Skeletal muscle tissue (tissue), 4 donors: Measurements from ENCODE around the gene SKP2. TPM values are rescaled to one million over a fixed set of nuclear protein-coding genes. Genes with fewer than 3 reads are reported as not detected.

ENCODE experiments used
- H3K27ac ChIP-seq: one replicate; pipeline ENCODE4 v1.7.0; 2013; ENCODE audit warnings: mild to moderate bottlenecking, low read depth, low read length, inconsistent platforms
- H3K27me3 ChIP-seq, 3 donors: one replicate each; pipeline ENCODE4 v1.7.0; 2013; ENCODE audit warnings: low read length in 3 of 3; ENCODE audit not compliant: control insufficient read depth in 3 of 3, insufficient read depth in 3 of 3
- H3K36me3 ChIP-seq, 3 donors: one replicate each; pipeline ENCODE4 v1.7.0; 2013; ENCODE audit warnings: low read length in 3 of 3; ENCODE audit not compliant: control insufficient read depth in 3 of 3, insufficient read depth in 3 of 3
- H3K4me1 ChIP-seq, 3 donors: one replicate each; pipeline ENCODE4 v1.7.0; 2013; ENCODE audit warnings: low read length in 3 of 3, mild to moderate bottlenecking in 3 of 3; ENCODE audit not compliant: control insufficient read depth in 3 of 3, insufficient read depth in 3 of 3
- H3K4me3 ChIP-seq, 3 donors: one replicate each; pipeline ENCODE4 v1.7.0; 2013; ENCODE audit warnings: low read length in 3 of 3
- H3K9ac ChIP-seq, 3 donors: one replicate each; pipeline ENCODE4 v1.7.0; 2013; ENCODE audit warnings: low read length in 3 of 3, mild to moderate bottlenecking in 3 of 3, moderate library complexity in 2 of 3, low read depth in 1 of 3
- H3K9me3 ChIP-seq, 3 donors: one replicate each; pipeline ENCODE4 v1.7.0; 2013; ENCODE audit warnings: low read length in 3 of 3; ENCODE audit not compliant: control insufficient read depth in 3 of 3
- total RNA-seq: library from RNA; depleted of rRNA; stranded (reverse); fragments of >200 nt; gene quantifications from one replicate; pipeline ENCODE4 v1.2.3, GENCODE V29; 2014
- donor health status: Osteomylitis.

The SKP2 gene
- total RNA-seq, 1 donor from 2014 or later = 34.4 TPM

DNA sequence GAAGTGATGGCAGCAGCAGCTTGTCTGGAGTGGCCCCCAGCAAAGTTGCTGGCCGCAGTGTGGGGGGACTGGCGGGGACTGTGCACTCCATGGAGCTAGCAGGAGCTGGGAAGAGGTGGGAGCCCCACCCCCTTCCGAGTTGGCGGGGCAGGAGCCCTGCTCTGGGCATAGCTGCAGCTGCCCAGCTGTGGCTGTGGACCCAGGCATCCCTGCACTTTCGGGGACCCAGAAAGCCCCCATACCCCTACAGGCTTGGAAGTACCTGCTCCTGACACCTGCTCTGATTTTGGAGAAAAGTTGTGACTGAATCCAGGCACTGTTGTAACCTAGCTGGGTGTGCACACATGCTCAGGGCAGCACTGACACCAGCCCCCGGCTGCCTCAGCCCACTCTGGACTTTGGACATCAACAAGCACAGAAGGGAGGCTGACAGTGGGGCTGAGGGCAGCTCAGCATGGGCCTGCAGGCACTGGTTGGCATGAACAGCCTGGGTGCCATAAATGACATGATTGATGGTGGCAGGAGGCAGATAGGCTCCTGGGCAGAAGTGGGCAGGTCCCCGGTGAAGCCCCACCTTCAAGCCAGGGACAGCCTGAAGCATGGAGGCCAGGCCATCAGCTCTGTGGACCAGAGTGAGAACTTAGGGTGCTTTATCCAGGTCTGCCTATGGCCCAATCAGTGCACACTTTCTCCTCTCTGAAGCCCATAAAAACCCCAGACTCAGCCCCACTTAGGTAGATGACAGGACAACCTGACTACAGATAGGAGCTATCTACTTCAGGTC lies 12.8 kb upstream of the SKP2 start:
- no peak overlapping the region for H3K4me3 ChIP-seq
- no peak overlapping the region for H3K27ac ChIP-seq
- H3K9ac ChIP-seq = no peak overlapping the region
- no peaks in the 10 kb centered on the region for H3K4me1 ChIP-seq
- no peaks in the 10 kb centered on the region for H3K9me3 ChIP-seq
- H3K27me3 ChIP-seq = no peaks in the 10 kb centered on the region
- H3K36me3 ChIP-seq = peaks cover 11 to 20% (median 15%) of the 10 kb centered on the region in 3 donors

DNA sequence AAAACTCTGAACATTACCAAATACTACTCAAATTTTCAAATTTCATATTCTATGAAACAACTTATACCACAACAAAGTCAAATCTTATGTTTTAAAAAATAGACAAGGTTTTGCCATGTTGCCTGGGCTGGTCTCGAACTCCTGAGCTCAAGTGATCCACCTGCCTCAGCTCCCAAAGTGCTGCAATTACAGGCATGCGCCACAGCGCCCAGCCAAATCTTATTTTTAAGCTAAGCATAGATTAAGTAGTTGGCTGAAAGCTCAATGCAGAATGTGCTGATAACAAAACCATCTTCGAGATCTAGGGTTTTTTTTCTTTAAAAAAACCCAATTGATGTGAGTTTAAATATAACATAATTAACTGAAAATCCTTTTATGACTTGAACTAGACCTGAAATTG lies 6.6 kb upstream of the SKP2 start:
- H3K27me3 ChIP-seq = no peaks in the 10 kb centered on the region
- H3K27ac ChIP-seq = no peak overlapping the region
- H3K4me1 ChIP-seq = peaks cover 0 to 2% (median 0%) of the 10 kb centered on the region in 3 donors
- peaks cover 2 to 3% (median 2%) of the 10 kb centered on the region in 3 donors for H3K36me3 ChIP-seq
- H3K9ac ChIP-seq = no peak overlapping the region
- H3K4me3 ChIP-seq = no peak overlapping the region
- no peaks in the 10 kb centered on the region for H3K9me3 ChIP-seq

DNA sequence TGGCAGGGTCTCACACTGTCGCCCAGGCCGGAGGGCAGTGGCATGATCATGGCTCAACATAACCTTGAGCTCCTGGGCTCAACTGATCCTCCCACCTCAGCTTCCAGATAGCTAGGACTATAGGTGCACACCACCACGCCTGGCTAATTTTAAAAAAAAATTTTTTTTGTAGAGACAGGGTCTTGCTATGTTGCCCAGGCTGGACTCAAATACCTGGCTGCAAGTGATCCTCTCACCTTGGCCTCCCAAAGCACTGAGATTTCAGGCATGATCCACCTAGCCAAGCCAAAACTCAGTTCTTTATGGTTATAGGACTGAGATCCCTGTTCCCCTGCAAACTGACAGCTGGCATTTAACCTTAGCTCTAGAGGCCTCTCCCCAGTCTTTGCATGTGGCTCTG lies 5.5 kb upstream of the SKP2 start:
- Histone ChIP-seq H3K4me3 (no peak overlapping the region), H3K4me1 (peaks cover 8 to 9% (median 8%) of the 10 kb centered on the region in 3 donors), H3K9ac (no peak overlapping the region), H3K27ac (no peak overlapping the region), H3K9me3 (no peaks in the 10 kb centered on the region), H3K36me3 (no peaks in the 10 kb centered on the region), H3K27me3 (no peaks in the 10 kb centered on the region)

DNA sequence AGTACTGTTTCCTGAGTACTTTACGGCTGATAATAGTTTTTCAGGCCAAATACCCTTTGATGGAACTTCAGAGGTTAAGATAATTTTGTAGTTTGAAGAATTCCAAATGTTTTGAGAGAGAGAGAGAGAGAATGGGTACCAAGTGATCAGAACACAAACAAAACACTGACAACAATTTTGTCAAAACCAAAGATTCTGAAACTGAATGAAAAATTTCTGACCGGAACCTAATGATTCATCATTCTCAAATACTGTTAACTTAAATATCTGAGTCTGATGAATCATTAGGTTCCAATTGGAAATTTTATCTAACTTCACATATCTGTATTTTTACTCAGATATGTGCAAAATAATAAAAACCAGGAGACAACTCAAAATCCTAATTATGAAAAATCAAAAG lies 4.2 kb upstream of the SKP2 start:
- no peaks in the 10 kb centered on the region for H3K27me3 ChIP-seq
- H3K9ac ChIP-seq = no peak overlapping the region
- peaks cover 12 to 15% (median 14%) of the 10 kb centered on the region in 3 donors for H3K4me1 ChIP-seq
- no peaks in the 10 kb centered on the region for H3K36me3 ChIP-seq
- H3K4me3 ChIP-seq = no peak overlapping the region
- H3K27ac ChIP-seq = no peak overlapping the region
- no peaks in the 10 kb centered on the region for H3K9me3 ChIP-seq

DNA sequence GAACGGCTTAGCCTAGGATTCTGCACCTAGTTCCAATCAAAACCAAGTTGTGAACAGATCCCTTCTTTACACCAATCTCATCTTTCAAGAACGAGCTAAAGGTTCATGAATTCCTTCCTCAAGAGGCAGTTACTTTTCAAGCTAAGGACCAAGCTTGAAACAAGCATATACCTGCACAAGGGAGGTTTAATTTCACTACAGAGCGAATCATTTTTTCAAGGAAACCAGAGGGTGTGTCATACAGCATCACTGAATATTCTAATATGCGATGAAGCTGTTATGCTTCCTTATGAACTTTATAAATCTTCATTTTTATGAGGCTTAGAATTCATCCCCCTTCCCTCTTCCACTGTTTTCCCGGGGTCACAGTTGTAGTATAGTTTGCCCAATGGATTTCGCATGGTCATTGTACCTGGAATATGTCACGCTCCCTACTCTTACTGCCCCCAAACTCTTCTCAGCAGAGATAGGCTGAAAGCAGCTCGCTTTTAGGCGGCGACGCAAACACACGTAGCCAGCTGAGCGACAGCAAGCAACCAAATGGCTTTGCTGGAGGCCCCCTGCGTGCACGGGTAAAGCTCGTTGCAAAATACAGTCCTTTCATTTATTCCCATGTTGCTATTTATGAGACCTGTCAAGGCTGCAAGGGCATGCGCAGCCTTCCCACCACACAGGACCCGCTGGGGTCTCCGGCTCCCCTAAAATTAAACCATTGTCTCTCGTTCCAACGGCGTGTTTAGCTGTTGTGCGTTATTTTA lies 1.1 kb upstream of the SKP2 start:
- Histone ChIP-seq H3K36me3 (peaks cover 0 to 11% (median 10%) of the 10 kb centered on the region in 3 donors), H3K27ac (peak overlapping the region; percentile 74), H3K4me1 (peaks cover 19 to 27% (median 22%) of the 10 kb centered on the region in 3 donors), H3K9me3 (no peaks in the 10 kb centered on the region), H3K4me3 (peak overlapping the region; percentile 88 to 94 (median 93)), H3K9ac (peak overlapping the region; percentile 90 to 95 (median 93)), H3K27me3 (no peaks in the 10 kb centered on the region)

DNA sequence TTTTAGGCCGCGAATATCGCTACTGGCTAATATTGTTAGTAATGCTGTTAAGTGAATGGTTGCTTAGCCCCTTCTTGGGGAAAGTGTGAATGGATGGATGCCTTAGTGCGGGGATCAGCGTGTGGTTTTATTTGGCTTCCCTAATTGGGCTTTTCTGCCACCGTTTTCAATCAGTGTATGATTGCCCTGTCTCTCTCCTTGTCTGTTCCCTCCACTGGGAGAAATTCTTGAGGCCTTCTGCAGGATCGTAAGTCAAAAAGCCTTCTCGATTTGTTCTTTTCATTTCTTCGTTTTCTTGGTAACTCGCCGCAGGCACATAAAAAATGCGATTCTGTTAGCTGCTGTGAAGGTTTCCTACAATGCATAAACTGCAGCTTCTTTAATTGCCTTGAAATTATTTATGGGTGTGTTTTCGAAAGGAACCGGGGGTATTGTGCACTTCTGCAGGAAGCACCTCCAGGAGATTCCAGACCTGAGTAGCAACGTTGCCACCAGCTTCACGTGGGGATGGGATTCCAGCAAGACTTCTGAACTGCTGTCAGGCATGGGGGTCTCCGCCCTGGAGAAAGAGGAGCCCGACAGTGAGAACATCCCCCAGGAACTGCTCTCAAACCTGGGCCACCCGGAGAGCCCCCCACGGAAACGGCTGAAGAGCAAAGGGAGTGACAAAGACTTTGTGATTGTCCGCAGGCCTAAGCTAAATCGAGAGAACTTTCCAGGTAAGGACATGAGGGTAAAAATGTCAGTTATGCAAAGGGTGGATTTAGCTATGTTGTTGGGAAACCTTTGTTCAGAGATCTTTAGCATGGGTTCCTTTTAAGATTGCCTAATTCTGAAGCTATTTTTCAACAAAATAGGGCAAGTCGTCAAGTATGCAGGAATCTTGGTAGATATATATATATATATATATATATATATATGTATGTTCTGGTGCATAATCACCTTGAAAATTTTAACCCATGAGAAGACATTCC lies 700 bp downstream of the SKP2 start:
- peaks cover 0 to 11% (median 10%) of the 10 kb centered on the region in 3 donors for H3K36me3 ChIP-seq
- H3K9me3 ChIP-seq = no peaks in the 10 kb centered on the region
- peak overlapping the region; percentile 88 to 94 (median 93) for H3K4me3 ChIP-seq
- H3K4me1 ChIP-seq = peaks cover 22 to 35% (median 27%) of the 10 kb centered on the region in 3 donors
- peak overlapping the region; percentile 91 to 95 (median 93) for H3K9ac ChIP-seq
- H3K27me3 ChIP-seq = no peaks in the 10 kb centered on the region
- H3K27ac ChIP-seq = no peak overlapping the region

DNA sequence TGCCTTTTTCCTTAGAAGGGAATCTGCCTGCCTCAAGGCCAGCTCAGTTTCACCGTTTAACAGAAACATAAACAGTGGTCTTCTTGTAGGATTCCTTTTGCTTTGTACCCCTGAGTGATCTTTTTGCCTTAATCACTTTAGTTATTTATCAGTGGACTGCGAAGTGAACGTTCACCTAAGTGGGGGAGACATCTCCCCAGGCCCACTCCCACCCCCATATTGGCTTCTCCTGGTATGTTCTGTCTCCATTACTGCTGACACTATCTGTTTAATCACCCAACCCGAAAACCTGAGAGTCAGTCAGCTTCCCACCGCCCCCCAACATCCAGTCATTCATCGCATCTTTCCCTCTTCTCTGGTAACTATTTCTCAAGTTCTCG lies 1.4 kb downstream of the SKP2 start:
- Histone ChIP-seq H3K36me3 (peaks cover 0 to 15% (median 10%) of the 10 kb centered on the region in 3 donors), H3K4me1 (peaks cover 22 to 38% (median 27%) of the 10 kb centered on the region in 3 donors), H3K4me3 (peak overlapping the region; percentile 16 to 94 (median 93)), H3K27ac (no peak overlapping the region), H3K9me3 (no peaks in the 10 kb centered on the region), H3K9ac (no peak overlapping the region), H3K27me3 (no peaks in the 10 kb centered on the region)

DNA sequence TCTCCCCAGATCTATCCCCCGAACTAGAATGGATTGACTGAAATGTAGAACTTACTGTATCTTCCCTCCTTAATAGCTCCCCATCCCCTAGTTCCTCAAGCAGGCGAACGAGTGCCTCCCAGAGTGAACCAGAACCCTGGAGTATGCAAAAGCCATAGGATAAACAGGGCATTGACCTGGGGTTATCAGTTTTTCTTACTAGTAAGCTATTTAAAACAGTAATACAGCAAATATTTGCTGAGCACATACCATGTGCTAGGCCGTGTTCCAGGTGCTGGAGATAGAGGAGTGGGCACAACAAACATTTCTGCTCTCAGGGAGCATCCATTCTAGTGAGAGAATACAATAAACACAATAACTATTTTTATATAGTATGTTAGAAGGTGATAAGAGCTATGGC lies 1.8 kb downstream of the SKP2 start:
- H3K36me3 ChIP-seq = peaks cover 0 to 15% (median 10%) of the 10 kb centered on the region in 3 donors
- no peaks in the 10 kb centered on the region for H3K9me3 ChIP-seq
- H3K4me3 ChIP-seq = peak overlapping the region in 1 of 3 donors; percentile 93
- H3K27ac ChIP-seq = no peak overlapping the region
- H3K27me3 ChIP-seq = no peaks in the 10 kb centered on the region
- no peak overlapping the region for H3K9ac ChIP-seq
- peaks cover 22 to 38% (median 27%) of the 10 kb centered on the region in 3 donors for H3K4me1 ChIP-seq

DNA sequence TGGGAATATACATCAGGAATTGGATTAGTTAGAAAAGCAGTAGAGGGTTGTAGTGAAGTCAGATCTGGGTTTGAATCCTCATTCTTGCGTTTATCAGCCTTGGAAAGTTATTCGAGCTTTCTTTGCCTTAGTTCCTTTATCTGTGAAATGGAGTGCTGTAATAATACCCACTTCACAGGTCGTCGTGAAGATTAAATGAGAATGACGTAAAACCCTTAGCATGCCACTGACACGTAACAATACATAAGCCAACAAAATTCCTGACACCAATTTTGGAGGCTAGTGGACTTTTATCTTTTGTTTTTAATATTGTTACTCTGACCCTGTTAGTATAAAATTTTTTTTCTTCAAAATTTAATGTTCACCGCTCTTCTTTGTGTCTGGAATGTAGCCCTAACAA lies 3.4 kb downstream of the SKP2 start:
- H3K4me1 ChIP-seq = peaks cover 22 to 38% (median 25%) of the 10 kb centered on the region in 3 donors
- H3K36me3 ChIP-seq = peaks cover 0 to 15% (median 14%) of the 10 kb centered on the region in 3 donors
- H3K27me3 ChIP-seq = no peaks in the 10 kb centered on the region
- no peak overlapping the region for H3K27ac ChIP-seq
- no peaks in the 10 kb centered on the region for H3K9me3 ChIP-seq
- H3K4me3 ChIP-seq = no peak overlapping the region
- no peak overlapping the region for H3K9ac ChIP-seq
